Heart left ventricle (tissue), 16 donors: Measurements from ENCODE around the gene NOC2L. TPM values are rescaled to one million over a fixed set of nuclear protein-coding genes. Genes with fewer than 3 reads are reported as not detected.

Experiments used
- ATAC-seq, 4 donors: fragments of 200-7000 bp; cut with Tn5 transposase; one replicate each; pipeline ENCODE4 v1.9.1; 2020 to 2022; ENCODE audit warnings: moderate library complexity in 4 of 4, mild to moderate bottlenecking in 3 of 4, moderate number of reproducible peaks in 1 of 4
- DNase-seq, 5 donors: peaks; one replicate each; pipeline ENCODE4 v3.0.0-alpha.2; 2020
- H3K27ac ChIP-seq, 12 donors: fragments of 200-600 bp; sonication (generic) in 4 of 12; one replicate each; pipeline versions ENCODE4 v1.5.0 to v1.8.0; 2016 to 2022; ENCODE audit warnings: mild to moderate bottlenecking in 2 of 12
- H3K27me3 ChIP-seq, 9 donors: fragments of 200-600 bp; sonication (generic) in 2 of 9; one replicate each; pipeline versions ENCODE4 v1.5.1 to v1.8.0; 2016 to 2022; ENCODE audit warnings: mild to moderate bottlenecking in 3 of 9
- H3K36me3 ChIP-seq, 9 donors: fragments of 200-600 bp; sonication (generic) in 2 of 9; one replicate each; pipeline versions ENCODE4 v1.5.0 to v1.8.0; 2018 to 2022; ENCODE audit warnings: mild to moderate bottlenecking in 2 of 9
- H3K4me1 ChIP-seq, 12 donors: fragments of 200-600 bp; sonication (generic) in 4 of 12; one replicate each; pipeline versions ENCODE4 v1.5.0 to v1.8.0; 2016 to 2022; ENCODE audit warnings: mild to moderate bottlenecking in 3 of 12
- H3K4me3 ChIP-seq, 12 donors: fragments of 200-600 bp; sonication (generic) in 4 of 12; one replicate each; pipeline versions ENCODE4 v1.5.0 to v1.8.0; 2017 to 2022; ENCODE audit warnings: mild to moderate bottlenecking in 9 of 12, moderate library complexity in 4 of 12
- H3K9me3 ChIP-seq, 12 donors: fragments of 200-600 bp; sonication (generic) in 4 of 12; one replicate each; pipeline versions ENCODE4 v1.5.0 to v1.8.0; 2016 to 2022; ENCODE audit warnings: mild to moderate bottlenecking in 1 of 12
- POLR2A ChIP-seq, 2 donors: fragments of 450-650 bp; IDR thresholded peaks; one replicate each; pipeline ENCODE4 v1.6.1; 2017; ENCODE audit warnings: antibody characterized with exemption in 2 of 2, mild to moderate bottlenecking in 2 of 2, moderate library complexity in 2 of 2
- WGBS, 4 donors: extraction: QIAGEN DNeasy Blood & Tissue Kit in 2 of 4; methylation state at CpG; one replicate each; pipeline versions ENCODE4 v1.1.5 to v1.1.7; 2013 to 2018; 5-methylcytosine and 5-hydroxymethylcytosine counted together
- intact Hi-C, 10 donors: fragments of 100-400 bp; cut with DNase I; formaldehyde crosslinking; loops; one replicate each; pipeline versions ENCODE4 v1.11.1 to v1.14.2; 2022
- polyA plus RNA-seq, 2 donors: library from polyadenylated mRNA; stranded (reverse); fragments of 200-250 nt; gene quantifications; one replicate each; pipeline ENCODE4 v1.2.3, GENCODE V29; 2013
- total RNA-seq, 9 donors: library from RNA; depleted of rRNA in 2 of 9; stranded (reverse); fragments of >200 nt in 2 of 9; fragmentation: NEBNext Ultra II Directional in 3 of 9; extraction: Animal tissue kit (Norgen Biotek cat#: 25700) in 3 of 9; gene quantifications; one replicate each; pipeline versions ENCODE4 v1.1.0 to v1.2.4, GENCODE V29; 2016 to 2023
- TF ChIP-seq, protein P1 (sequence below), 12 donors: fragments of 200-600 bp; sonication (generic) in 4 of 12; IDR thresholded peaks; one replicate each; pipeline versions ENCODE4 v1.5.0 to v1.8.0; 2018 to 2022; ENCODE audit warnings: antibody characterized with exemption in 12 of 12, mild to moderate bottlenecking in 5 of 12
- donor health status: ischemic (EF 13 %, LVEDD 7.1; RV severe dilation, severe dysfunction).
- donor health status: healthy with polysubstance abuse.
- donor health status: DM: no; HTN: yes; CAD: no.
- donor health status: DM: no; HTN: no; CAD: no.
- donor health status: ischemic (EF 25% LVEDD 6.9; RV normal size, moderate dysfunction).
- donor health status: ischemic (EF 25% LVEDD 5.7; RV mildly dilated, moderate dysfunction).
- donor health status: healthy.
- donor health status: DM: yes; HTN: yes; CAD: no.
- donor health status: ischemic (EF 35%, LVEDD 5.7; RV mildly dilated, moderate dysfunction).
- donor health status: nonischemic (EF 11% LVEDD 7.7; RV severe dilation, severe dysfunction).
- donor health status: DM: yes; HTN: yes; CAD: no.
- donor health status: PGD.
- donor health status: ischemic (EF 29% LVEDD 5.4; RV normal size, mild dysfunction).
- donor health status: nonischemic (EF 23%, LVEDD 6.1; RV moderate dilation, normal function).

The NOC2L gene
- total and polyA plus RNA-seq, 11 donors, result 36.0 to 85.3 (median 44.0) TPM

DNA sequence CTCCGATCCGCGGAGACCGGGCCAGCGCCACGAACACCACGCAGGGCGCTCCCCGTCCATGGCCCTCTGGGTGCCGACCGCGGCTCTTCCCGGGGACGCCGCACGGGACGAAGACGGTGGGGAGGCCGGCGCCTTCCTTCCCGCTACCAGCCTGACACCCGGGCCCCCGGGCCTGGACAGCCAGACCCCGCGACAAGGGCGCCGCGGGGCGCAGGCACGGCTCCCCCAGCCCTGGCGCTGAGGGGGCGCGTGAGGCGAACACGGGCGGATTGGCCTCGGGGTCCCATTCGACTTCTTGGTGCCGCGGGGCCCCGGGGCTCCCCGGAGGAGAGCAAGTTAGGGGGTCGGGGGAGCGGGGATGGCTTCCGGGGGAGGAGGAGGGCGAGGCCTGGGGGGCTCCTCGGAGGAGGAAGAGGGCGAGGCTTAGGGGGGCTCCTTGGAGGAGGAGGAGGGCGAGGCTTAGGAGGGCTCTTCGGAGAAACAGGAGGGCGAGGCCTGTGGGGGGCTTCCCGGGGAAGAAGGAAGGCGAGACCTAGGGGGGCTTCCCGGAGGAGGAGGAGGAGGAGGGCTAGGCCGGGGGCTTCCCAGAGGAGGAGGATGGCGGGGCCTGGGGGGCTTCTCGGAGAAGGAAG lies 791 bp upstream of the NOC2L start:
- Histone ChIP-seq H3K27me3 (no peaks in the 10 kb centered on the region), H3K27ac (peak overlapping the region in 2 of 12 donors; percentile 2 to 49), H3K9me3 (no peaks in the 10 kb centered on the region), H3K4me3 (peak overlapping the region; percentile 57 to 100 (median 92)), H3K4me1 (peaks cover 0 to 34% (median 22%) of the 10 kb centered on the region in 12 donors), H3K36me3 (peaks cover 0 to 34% (median 21%) of the 10 kb centered on the region in 9 donors)
- TF ChIP-seq, protein P1, sequence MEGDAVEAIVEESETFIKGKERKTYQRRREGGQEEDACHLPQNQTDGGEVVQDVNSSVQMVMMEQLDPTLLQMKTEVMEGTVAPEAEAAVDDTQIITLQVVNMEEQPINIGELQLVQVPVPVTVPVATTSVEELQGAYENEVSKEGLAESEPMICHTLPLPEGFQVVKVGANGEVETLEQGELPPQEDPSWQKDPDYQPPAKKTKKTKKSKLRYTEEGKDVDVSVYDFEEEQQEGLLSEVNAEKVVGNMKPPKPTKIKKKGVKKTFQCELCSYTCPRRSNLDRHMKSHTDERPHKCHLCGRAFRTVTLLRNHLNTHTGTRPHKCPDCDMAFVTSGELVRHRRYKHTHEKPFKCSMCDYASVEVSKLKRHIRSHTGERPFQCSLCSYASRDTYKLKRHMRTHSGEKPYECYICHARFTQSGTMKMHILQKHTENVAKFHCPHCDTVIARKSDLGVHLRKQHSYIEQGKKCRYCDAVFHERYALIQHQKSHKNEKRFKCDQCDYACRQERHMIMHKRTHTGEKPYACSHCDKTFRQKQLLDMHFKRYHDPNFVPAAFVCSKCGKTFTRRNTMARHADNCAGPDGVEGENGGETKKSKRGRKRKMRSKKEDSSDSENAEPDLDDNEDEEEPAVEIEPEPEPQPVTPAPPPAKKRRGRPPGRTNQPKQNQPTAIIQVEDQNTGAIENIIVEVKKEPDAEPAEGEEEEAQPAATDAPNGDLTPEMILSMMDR (IDR thresholded peaks at IDR 0.05), result no peak
- TF ChIP-seq POLR2A (IDR thresholded peaks at IDR 0.05), result no peak
- no peak for DNase-seq
- 19 to 32% (median 27%) methylated on average over 34 to 57 of the region's 57 CpGs for WGBS, 4 donors
- intact Hi-C loops, result loop anchor here in 3 of 10 donors (5.0 to 10.0 kb wide), 2 partner anchors 53 to 55 kb away; no protein-coding TSS in a partner anchor
- peak in 2 of 4 donors; percentile 1 to 17 for ATAC-seq

- H3K4me1 ChIP-seq, result peaks cover 0 to 34% (median 22%) of the 10 kb centered on the region in 12 donors
- H3K36me3 ChIP-seq, result peaks cover 0 to 56% (median 53%) of the 10 kb centered on the region in 9 donors
- intact Hi-C loops, result loop anchor here in 2 of 10 donors (5.0 to 10.0 kb wide), 2 partner anchors 49 to 52 kb away; no protein-coding TSS in a partner anchor
- no peaks in the 10 kb centered on the region for H3K27me3 ChIP-seq
- DNase-seq (no peak), ATAC-seq (no peak)
- TF ChIP-seq, protein P1 (IDR thresholded peaks at IDR 0.05), result no peak
- no peak for TF ChIP-seq POLR2A (IDR thresholded peaks at IDR 0.05)
- no peak overlapping the region for H3K27ac ChIP-seq
- H3K9me3 ChIP-seq, result no peaks in the 10 kb centered on the region
- WGBS, 4 donors, result 87 to 94% (median 91%) methylated on average over 7 to 11 of the region's 11 CpGs
- H3K4me3 ChIP-seq, result no peak overlapping the region
Observed at GRCh38 chr1:956636-957035, 2.4 kb downstream of the NOC2L start.

DNA sequence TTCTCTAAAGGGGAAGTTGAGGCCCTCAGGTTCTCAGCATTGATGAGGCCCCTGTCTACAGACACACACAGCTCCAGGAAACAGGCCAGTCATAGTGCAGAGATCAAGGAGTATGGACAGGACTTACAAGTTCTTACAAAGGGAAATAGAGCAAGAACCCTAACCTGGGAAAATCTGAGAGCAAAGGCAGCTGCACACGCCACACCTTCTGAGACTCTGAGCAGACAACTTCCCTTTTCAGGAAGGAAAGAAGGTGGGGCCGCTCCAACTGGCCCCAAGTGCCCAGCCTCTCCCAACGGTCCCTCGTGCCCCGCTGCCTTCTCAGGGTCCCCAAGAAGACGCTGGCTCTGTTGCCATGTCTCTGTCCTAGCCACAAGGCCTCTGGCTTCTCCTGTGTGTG lies 3.6 kb downstream of the NOC2L start:
- intact Hi-C loops, result loop anchor here in 2 of 10 donors (5.0 to 10.0 kb wide), 2 partner anchors 48 to 51 kb away; no protein-coding TSS in a partner anchor
- no peak for TF ChIP-seq POLR2A (IDR thresholded peaks at IDR 0.05)
- TF ChIP-seq, protein P1 (IDR thresholded peaks at IDR 0.05), result no peak
- no peaks in the 10 kb centered on the region for H3K27me3 ChIP-seq
- H3K4me1 ChIP-seq, result peaks cover 0 to 28% (median 22%) of the 10 kb centered on the region in 12 donors
- H3K36me3 ChIP-seq, result peaks cover 0 to 68% (median 64%) of the 10 kb centered on the region in 9 donors
- WGBS, 4 donors, result 59 to 87% (median 78%) methylated on average over 6 of the region's 6 CpGs
- ATAC-seq (no peak), DNase-seq (no peak)
- H3K27ac ChIP-seq, result no peak overlapping the region
- H3K4me3 ChIP-seq, result no peak overlapping the region
- H3K9me3 ChIP-seq, result no peaks in the 10 kb centered on the region

DNA sequence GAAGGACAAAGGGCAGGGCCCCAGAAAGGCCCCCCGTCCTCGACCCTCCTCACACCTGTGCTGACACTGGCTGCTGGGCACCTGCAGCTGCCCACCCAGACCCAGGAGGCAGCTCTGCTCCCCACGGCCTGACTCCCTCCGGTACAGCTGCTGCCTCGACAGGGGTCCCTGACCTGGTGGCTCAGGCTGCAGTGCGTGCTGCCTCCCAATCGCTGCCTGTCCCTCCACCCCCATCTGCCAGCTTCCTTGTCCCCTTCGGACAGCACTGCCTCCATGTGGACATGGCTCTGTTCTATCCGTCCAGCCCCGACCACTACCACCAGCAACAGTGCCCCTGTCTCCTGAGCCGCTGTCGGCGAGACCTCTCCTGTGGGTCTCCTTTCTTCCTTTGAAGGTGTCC lies 4.1 kb downstream of the NOC2L start:
- 85 to 91% (median 89%) methylated on average over 10 to 13 of the region's 13 CpGs for WGBS, 4 donors
- Histone ChIP-seq H3K9me3 (no peaks in the 10 kb centered on the region), H3K4me1 (peaks cover 0 to 24% (median 19%) of the 10 kb centered on the region in 12 donors), H3K4me3 (no peak overlapping the region), H3K27me3 (no peaks in the 10 kb centered on the region), H3K27ac (no peak overlapping the region), H3K36me3 (peaks cover 0 to 73% (median 69%) of the 10 kb centered on the region in 9 donors)
- TF ChIP-seq, protein P1 (IDR thresholded peaks at IDR 0.05), result no peak
- TF ChIP-seq POLR2A (IDR thresholded peaks at IDR 0.05), result no peak
- ATAC-seq (no peak), DNase-seq (no peak)
- intact Hi-C loops, result loop anchor here in 3 of 10 donors (5.0 to 10.0 kb wide), 3 partner anchors 43 to 50 kb away; no protein-coding TSS in a partner anchor
